Fibroblast of skin of back (primary cell): ENCODE measurements around the gene E2F1. TPM values are rescaled to one million over a fixed set of nuclear protein-coding genes. Genes with fewer than 3 reads are reported as not detected.
A peak's percentile ranks its signal among the peaks of the same experiment; 100 is the strongest.

Experiments
- DNase-seq: peaks from one replicate; pipeline ENCODE4 v3.0.0-alpha.2; 2013
- polyA plus RNA-seq, 2 experiments: library from polyadenylated mRNA; unstranded; fragments of 120-200 nt; gene quantifications; one replicate each; pipeline ENCODE4 v1.2.1, GENCODE V29; 2013; ENCODE audit not compliant: insufficient read length in 2 of 2

Gene E2F1, protein sequence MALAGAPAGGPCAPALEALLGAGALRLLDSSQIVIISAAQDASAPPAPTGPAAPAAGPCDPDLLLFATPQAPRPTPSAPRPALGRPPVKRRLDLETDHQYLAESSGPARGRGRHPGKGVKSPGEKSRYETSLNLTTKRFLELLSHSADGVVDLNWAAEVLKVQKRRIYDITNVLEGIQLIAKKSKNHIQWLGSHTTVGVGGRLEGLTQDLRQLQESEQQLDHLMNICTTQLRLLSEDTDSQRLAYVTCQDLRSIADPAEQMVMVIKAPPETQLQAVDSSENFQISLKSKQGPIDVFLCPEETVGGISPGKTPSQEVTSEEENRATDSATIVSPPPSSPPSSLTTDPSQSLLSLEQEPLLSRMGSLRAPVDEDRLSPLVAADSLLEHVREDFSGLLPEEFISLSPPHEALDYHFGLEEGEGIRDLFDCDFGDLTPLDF
- 24.8 TPM for polyA plus RNA-seq (2013, experiment 1 of 2; ENCODE audit: insufficient read length)
- polyA plus RNA-seq (2013, experiment 2 of 2; ENCODE audit: insufficient read length), result 2.7 TPM

DNA sequence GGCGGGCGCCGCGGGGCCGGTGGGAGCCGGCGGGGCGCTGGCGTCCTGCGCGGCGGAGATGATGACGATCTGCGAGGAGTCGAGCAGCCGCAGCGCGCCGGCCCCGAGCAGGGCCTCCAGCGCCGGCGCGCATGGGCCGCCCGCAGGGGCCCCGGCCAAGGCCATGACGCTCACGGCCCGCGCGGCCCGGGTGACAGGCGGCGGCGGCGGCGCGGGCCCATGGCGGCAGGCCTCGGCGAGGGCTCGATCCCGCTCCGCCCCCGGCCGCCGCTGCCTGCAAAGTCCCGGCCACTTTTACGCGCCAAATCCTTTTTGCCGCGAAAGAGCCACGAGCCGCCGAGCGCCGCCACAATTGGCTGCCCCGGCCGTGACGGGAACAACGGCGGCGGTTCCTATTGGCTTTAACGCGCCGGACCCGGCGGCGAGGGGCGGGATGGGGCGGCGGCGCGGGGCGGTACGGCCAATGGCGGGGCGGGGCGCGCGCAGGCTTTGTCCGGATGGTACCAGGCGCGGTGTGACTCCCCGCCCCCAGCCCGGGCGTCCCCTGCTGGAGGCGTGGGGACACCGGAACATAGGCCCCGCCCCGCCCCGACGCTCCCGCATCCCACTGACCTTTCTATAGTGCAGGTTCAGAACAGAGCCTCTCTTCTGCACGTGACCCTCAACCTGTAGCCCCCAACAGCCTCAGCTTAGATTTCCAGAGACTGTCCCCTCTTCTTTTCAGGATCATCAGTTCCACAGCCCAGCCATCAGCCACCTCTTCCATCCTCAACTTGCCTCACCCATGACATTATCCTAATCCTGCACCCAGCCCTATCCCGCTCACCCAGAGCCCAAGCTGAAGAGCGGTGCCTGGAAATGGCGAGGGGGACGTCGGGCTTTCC is at the start of gene E2F1:
Gene E2F1, minus strand, starts transcription at position 286 of the 884 bp plus-strand sequence. Its CDS starts 121 bp downstream, at position 165.
- peak; percentile 94 for DNase-seq

DNA sequence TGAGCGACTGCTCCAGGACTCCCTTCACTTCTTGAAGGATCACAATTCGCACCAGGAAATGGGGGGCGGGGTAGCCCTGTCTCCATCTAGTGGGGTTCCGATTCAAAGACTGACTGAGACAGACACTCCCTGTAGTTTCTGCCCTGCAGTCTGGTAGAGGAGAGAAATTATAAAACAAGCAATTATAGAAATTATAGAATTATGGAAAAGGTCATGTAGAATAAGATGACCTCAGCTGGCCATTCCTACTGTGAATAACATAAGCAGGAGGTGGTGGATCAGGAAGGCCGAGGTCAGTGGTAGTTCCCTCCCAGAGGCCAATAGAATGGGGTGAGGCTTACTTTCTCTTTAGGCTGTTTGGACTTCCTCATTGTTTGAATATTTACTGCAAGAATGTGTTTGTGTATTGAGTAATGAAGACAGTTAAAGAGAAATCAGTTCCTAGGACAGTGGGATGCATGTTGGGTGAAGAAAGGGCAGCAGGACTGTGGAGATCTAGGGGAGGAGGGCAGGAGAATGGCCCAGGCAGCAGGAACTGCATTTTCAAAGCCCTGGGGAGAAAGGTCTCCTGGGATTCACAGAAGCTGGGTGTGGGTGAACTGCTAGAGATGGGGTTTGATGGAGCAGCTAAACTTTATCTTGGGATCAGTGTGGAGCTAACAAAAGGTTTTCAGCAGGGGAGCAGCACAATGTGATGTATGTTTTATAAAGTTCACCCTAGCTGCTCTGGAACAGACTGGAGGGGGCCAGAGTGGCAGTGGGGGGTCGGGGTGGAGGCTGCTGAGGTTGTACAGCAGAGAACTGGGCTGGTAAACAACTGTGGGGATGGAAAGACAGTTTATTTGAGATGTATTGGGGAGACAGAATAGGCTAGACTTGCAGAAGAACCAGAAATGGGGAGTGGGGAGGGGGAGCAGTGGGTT is 47.7 kb upstream of the E2F1 start:
- DNase-seq, result peak; percentile 88

DNA sequence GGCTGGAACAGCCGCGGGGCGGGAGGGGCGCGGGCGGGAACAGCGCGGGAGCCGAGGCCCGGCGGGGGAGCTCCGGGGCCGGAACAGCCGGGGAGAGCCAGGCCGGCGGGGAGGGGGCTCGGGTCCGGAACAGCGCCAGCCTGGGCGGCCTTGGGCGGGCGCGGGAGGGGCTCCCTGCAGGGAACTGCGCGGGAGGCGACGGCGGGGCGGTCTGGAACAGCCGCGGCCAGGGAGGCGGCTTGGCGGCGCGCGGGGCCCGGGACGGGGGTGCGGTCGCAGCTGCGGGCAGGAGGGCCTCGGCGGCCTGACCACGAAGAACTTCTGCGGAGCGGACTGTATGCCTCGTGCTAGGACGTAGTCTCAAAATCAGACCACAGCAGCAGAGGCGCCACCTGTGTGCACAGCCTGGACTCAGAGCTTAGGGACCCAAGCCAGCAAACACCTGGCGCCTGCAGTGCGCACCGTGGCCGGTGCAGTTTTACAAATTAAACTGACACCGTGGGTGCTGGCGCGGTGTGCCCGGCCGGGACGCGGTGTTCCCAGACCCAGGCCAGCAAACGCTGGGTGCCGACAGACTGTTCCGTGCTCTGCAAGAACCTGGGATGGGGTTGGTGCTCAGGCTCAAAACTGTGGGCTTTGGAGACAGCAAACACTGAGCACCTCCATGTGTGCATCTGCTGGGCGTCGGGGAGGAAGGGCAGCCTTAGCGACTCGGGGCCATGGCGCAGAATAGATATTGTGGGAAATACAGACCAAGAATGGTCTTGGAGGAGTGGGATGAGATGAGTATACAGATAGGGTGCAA is 46.2 kb upstream of the E2F1 start:
- peak; percentile 83 for DNase-seq

DNA sequence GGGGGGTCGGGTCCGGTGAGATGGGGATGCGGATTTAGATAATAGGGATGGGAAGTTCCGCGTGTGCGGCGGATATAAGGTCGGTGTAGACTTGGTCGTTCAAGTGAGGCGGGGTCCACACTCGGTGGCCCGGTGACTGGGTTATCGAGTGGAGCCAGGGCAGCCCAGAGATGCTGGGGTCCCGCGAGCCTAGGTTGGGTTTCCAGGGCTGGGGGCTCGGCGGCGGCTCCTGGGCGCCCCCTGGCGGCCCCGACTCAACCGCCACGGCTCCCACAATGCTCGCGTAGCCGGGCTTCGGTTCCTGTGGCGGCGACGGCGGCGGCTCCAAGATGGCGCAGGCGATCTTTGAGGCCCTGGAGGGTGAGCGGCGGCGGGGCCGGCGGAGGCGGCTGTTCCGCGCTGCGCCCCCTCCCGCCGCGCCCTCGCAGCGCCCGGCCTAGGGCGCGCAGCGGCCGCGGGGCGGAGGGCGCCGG is 45.5 kb upstream of the E2F1 start, which contains the start of gene ZNF341:
Gene ZNF341, plus strand, starts transcription at position 304 of the 473 bp plus-strand sequence. Its CDS starts 26 bp downstream, at position 330.
- no peak for DNase-seq

DNA sequence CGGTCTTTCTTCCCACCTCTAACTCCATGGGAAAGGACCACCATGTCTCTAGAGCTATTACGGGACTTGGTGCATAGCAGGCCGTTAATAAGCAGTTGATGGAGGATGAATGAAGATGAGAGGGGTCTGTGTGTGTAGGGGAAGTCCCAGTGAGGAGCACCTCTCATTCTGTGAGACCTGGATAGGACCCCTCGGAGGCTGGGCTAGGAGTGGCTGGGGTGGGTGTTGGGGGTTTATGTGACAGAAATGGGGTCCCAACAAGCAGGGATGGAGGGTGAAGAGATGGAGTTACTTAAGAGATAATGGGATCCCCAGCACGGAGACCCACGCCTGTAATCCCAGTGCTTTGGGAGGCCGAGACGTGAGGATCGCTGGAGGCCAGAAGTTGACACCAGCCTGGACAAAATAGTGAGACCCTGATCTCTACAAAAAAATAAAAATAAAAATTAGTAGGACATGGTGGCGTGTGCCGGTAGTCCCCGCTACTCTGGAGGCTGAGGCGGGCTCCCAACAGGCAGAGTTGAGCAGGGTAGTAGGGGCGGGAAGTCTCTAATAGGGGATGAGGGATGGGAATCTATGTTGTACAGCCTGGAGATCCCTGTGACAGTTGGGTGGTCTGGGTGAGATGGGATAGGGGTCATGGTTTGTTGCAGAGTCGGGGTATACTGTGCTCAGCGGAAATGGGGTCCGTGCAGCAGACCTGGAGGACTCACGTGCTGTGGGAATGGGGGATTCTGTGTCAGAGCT is 44.9 kb upstream of the E2F1 start:
- no peak for DNase-seq

DNA sequence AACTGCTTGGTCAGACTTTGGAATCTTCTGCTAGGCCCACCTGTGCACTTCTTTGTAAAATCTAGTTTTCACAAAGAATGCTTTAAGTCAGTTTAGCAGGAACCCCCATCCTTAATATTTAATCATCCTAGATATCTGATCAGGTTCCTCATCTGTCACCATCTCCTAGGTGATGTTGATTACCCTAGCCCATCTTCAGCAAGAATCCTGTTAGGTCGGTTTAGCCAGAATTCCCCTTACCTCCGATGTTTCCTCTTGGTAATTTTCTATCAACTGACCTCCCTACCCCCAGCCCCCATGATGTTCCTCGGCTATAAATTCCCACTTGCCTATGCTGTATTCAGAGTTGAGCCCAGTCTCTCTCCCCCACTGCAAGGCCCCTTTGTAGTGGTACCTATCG is 42.9 kb upstream of the E2F1 start:
- DNase-seq, result no peak

DNA sequence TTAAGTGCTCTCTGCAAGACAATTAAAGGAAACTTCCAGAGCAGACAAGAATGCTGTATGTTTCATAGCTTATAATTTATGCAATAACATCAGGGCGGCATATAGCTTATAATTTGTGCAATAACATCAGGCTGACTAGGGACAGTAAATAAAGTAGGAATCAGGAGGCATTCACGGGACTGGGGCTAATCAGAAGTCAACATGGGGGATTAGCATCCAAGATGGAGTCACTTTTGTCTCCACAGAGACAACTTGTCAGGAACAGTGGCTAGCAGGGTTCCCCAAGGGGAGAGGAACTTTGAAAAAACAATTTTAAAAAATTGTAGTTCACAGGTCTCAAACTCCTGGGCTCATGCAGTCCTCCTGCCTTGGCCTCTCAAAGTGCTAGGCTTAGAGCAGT is 42.3 kb upstream of the E2F1 start:
- no peak for DNase-seq

DNA sequence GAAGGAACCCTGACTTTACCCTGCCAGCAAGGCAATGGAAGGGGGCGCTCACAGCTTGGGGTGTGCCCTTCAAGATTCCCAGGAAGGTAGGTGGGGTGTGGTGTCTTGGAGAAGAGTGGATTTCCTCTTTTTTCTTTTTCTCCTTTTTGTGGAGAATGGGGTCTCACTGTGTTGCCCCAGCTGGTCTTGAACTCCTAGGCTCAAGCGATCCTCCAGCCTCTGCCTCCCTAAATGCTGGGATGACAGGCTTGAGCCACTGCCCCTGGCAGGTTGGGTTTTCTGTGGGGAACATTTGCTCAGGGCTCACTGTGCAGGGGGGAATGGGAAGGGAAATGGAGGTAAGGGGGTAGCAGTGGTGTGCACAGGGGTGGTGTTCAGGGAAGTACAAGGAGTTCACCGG is 41.6 kb upstream of the E2F1 start:
- no peak for DNase-seq

DNA sequence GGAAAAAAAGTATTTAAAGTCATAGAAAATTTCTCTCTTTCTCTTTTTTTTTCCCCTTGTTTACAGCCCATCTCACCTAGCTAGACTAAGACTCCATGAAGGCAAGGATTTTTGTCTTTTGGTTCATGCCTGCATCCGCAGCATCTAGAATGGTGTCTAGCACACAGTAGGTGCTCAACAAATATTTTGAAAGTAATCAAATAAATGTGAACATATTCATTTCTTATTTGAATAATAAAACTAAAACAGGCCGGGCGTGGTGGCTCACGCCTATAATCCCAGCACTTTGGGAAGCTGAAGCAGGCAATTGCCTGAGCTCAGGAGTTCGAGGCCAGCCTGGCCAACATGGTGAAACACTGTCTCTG is 40.9 kb upstream of the E2F1 start:
- DNase-seq, result no peak

DNA sequence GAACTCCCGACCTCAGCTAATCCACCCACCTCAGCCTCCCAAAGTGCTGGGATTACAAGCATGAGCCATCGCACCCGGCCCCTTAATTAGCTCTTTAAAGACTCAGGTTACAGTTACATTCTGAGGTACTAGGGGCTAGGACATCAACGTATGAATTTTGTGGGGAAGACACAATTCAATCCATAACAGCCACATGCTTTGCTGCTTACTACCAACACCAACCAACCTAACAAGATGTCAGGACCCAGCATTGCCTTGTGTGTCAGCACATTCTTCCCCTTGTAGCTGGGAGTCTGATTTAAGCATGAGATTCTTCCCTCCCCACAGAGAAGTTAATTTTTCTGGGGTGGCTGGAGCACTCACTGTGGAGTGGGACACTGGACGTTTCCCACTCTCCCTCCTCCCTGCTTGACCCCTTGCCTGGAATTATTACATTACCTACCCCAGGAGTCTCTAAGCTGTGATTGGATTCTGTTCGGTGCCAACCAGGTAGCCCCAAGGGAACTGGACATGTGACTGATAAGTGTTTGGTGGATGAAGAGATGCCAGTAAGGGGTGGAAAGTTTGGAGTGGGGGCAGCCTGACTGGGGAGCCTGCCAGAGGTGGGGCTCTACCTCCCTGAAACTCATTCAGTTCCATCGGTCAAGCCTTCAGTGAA is 39.6 kb upstream of the E2F1 start:
- DNase-seq, result no peak

DNA sequence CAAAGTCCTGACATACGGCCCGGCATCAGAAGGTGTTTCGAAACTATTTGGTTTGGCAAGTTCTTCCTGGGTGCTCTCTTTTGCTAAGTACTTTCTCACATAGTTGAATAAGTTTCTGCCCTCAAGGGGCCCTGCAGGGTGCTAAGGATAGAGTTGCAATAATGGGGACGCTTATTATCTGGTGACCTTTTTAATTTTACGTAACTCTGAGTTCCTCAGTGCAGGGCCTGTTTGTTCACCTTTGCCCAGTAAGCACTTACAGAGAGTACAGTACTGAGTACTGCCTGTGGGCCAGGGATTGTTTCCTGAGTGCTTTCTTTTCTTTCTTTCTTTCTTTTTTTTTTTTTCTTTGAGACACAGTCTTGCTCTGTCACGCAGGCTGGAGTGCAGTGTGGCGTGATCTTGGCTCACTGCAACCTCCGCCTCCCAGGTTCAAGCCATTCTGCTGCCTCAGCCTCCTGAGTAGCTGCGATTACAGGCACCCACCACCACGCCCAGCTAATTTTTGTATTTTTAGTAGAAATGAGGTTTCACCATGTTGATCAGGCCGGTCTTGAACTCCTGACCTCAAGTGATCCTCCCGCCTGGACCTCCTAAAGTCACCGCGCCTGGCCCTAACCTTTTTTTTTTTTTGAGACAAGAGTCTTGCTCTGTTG is 38.4 kb upstream of the E2F1 start:
- DNase-seq, result no peak

DNA sequence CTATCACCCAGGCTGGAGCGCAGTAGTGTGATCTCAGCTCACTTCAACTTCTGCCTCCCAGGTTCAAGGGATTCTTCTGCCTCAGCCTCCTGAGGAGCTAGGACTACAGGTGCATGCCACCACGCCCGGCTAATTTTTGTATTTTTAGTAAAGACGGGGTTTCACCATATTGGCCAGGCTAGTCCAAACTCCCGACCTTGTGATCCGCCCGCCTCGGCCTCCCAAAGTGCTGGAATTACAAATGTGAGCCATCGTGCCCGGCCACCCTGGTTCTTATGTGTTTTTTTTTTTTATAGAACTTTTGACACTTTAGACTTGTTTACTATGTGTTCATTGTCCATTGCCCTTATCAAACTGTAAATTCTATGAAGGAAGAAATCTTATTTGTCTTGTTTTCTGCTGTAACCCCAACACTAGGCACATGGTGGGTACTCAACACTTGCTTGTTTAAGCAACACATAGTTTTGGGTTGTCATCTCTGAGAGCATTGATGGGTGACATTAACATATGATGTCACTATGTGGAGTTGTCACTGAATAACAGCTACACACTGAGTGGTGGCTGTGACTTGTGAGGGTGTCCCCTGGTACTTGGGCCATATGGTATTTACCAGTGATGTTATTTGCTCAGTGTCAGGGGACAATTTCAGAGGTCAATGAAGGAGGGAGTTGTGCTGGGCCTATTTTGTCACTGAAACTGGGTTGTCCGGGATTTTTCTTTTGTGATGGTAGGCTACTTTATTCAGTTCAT is 35.4 kb upstream of the E2F1 start:
- no peak for DNase-seq

DNA sequence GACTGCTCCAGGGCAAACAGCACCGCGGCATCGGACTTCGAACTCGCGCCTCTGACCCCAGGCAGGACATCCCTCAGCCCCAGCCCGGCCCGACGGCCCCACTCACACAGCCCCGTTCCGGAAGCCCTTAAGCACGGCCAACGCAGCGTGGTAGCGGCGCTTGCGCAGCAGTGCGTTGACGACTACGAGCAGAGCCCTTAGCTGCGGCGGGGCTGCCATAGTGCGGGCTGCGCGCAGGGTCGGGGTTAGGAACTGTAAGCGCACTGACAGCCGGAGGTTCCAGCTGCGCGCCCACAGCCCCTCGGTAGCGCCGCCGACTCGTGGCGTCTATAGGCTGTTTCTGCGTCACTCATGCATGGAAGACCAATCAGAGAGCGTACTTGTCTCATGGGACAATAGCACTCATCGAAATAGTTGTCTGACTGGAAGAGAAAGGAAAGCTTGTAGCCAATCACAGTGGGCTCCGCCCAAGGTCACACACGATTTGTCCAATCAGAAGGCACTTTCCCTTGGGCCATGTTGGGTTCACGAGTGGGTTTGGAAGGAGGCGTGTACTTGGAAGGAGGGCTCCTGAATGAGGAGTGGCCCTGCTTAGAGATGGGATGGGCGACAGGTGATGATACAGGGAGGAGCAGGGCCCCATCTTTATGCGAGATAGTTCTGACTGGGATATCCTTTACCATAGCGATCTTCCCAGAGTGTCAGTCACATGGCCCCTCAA is 34.0 kb upstream of the E2F1 start, which contains the start of gene PXMP4:
Gene PXMP4, minus strand, starts transcription at position 322 of the 721 bp plus-strand sequence. Its CDS starts 103 bp downstream, at position 219.
- DNase-seq, result peak; percentile 99

DNA sequence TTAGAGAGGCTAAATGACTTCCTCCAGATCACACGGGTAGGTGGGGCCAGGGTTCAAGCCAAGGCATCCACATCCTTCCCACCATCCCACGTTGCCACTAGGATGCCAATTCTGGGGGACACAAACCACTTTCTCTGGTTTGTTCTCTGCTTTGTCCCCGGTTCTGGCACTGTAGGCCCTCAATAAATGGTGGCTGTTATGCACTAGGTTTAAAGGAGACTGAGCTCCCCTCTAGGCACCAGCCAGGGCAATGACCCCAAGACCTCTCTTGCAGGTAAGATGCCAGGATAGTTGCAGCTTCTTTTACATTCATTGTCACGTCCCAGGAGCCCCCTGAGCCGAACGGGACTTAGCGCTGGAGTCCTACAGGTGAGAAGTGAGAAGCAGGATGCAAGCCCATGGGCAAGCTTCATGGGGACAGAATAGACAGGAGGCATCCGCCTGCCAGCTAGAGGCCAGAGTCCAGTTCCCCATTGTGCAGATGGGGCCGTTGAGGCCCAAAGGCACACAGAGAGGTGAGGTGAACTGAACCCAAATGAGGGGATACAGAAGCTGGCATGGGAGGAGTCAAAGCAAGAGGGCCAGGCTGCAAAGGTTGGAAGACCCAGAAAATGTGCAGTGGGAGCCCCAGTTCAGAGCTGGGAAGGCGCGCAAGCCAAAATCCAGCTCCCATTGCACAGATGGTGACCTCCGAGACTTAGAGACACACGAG is 33.2 kb upstream of the E2F1 start:
- no peak for DNase-seq

DNA sequence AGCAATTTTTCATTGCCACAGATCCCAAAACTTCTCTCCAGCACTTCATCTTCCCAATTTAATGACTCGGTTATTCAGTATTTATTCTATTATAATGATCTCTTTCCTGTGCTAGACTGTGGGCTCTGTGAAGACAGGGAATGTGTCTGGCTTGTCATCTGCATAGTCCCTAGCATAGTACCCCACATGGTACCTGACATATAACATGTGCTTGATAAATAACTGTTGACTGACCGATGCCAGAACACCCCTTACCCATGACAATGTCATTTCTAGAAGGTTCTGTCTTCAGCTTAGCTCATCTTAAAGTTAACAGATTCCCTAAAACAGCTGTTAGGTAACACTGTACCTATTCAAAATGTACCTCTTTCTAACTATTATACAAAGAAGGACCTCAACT is 30.3 kb upstream of the E2F1 start:
- no peak for DNase-seq

DNA sequence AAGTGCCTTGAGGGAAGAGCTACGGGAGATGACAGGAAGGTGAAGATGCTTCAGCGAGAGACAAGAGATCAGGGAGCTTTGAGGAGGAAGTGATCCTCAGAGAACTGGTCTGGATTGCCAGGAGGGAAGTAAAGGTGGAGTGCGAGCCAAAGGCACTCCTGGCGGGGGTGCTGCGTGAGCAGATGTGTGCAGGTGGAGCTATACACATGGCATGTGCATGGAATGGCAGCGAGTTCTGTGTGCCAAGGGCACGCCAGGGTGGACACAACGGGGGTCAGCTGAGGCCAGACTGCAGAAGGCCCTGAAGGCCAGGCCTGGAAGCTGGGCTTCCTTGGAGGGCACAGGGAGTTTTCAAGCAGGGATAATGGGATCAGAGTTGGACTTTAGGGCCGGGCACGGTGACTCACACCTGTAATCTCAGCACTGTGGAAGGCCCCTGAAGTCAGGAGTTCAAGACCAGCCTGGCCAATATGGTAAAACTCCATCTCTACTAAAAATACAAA is 27.7 kb upstream of the E2F1 start:
- no peak for DNase-seq

DNA sequence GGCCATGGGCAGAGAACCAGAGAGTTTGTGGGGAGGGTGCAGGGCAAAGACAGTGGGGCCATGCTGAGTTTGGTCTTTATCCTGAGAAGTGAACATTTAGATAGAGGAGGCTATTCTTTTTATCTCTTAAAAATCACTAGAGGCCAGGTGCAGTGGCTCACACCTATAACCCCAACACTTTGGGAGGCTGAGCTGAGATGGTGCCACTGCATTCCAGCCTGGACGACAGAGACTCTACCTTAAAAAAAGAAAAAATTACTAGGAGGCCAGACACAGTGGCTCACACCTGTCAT is 25.2 kb upstream of the E2F1 start:
- no peak for DNase-seq
